Fibroblast of villous mesenchyme (primary cell): ENCODE measurements around the gene DCAF12. TPM values are rescaled to one million over a fixed set of nuclear protein-coding genes. Genes with fewer than 3 reads are reported as not detected.
A peak's percentile ranks its signal among the peaks of the same experiment; 100 is the strongest.

ENCODE experiments used
- DNase-seq: peaks from one replicate; pipeline ENCODE4 v3.0.0-alpha.2; 2010; ENCODE audit warnings: low read depth
- H3K4me3 ChIP-seq: 2 replicates; pipeline ENCODE4 v1.5.1; 2011; ENCODE audit warnings: low read depth, mild to moderate bottlenecking, low read length
- CTCF ChIP-seq: IDR thresholded peaks from 2 replicates; pipeline ENCODE4 v1.5.1; 2012; ENCODE audit warnings: low read depth, mild to moderate bottlenecking, low read length; ENCODE audit not compliant: insufficient read depth
- total RNA-seq: library from RNA; depleted of rRNA; stranded (reverse); fragments of >200 nt; gene quantifications from 2 replicates; pipeline ENCODE4 v1.2.3, GENCODE V29; 2012

The DCAF12 gene
- total RNA-seq, 1 donor: 29.8 TPM

- DNase-seq: peak; percentile 20
- H3K4me3 ChIP-seq: peak overlapping the region; percentile 88
- TF ChIP-seq CTCF: peak; percentile 7
Measured at GRCh38 chr9:34125681-34126206, 754 bp downstream of the DCAF12 start.

DNA sequence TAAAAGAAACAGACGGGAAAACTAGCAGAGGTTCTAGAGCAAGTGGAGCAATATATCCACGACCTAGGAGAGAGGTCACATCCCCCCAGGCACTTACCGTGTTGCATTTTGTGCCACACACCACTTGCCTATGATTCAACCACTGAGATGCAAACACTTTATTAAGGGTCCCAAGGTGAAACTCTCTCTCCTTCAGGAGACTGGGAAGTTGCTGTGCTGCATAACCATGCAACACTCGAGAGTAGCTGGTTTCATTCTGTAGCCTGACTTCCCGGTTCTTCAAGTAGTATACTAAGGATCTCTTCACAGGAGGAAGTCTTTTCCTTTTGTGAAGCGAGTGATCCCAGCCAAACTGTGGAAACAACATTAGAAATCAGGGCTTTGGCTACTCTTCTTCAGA, 1.6 kb downstream of the DCAF12 start:
- peak overlapping the region; percentile 88 for H3K4me3 ChIP-seq
- no peak for TF ChIP-seq CTCF
- DNase-seq: peak; percentile 31

GRCh38 chr9:34124099-34124498, 2.4 kb downstream of the DCAF12 start:
- no peak overlapping the region for H3K4me3 ChIP-seq
- no peak for DNase-seq
- no peak for TF ChIP-seq CTCF

DNA sequence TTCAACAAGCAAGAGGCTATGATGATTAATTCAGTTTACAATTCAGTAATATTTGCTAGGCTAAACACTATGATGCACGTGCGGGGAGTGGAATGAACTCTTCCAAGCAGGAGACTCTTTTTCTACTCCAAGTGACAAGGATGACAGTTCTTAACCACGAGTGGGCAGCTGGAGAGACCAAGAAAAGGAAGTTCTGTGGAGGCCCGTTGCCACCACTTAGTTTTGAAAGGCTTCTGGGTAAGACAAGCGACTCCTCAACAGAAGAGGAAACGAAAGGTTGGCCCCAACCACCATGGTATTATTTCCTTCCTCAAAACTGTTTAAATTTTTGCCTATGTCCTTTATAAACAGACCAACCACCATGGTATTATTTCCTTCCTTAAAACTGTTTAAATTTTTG, 2.8 kb downstream of the DCAF12 start:
- DNase-seq: no peak
- TF ChIP-seq CTCF: no peak
- no peak overlapping the region for H3K4me3 ChIP-seq

GRCh38 chr9:34121996-34122395, 4.5 kb downstream of the DCAF12 start:
- peak; percentile 21 for DNase-seq
- no peak for TF ChIP-seq CTCF
- H3K4me3 ChIP-seq: no peak overlapping the region

GRCh38 chr9:34119713-34120112, 6.8 kb downstream of the DCAF12 start:
- no peak for TF ChIP-seq CTCF
- H3K4me3 ChIP-seq: no peak overlapping the region
- DNase-seq: no peak

DNA sequence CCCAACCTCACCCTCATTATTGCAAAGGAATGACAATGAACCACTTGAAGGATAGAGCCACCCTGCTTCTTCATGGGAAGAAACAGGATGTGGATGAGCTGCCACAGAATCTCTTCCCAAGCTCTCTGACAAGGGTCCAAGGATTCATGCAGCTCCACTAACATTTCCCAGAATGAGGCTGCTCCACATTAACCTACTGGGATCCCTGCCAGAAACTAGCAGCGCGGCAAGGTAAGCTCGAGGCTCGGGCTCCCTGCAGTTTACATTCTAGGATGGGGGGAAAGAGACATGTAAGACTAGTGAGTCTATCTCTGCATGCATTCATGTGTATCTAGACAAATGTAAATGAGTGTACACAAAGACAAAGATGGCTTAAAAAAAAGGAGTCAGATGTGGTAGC, 12.1 kb downstream of the DCAF12 start:
- no peak for DNase-seq
- H3K4me3 ChIP-seq: no peak overlapping the region
- no peak for TF ChIP-seq CTCF
